Neutrophil (primary cell): ENCODE measurements around the gene LDLRAD4.

Experiments
- H3K27ac ChIP-seq: fragments of 200-600 bp; sonication (generic); 2 replicates; pipeline ENCODE4 v1.5.1; 2016; ENCODE audit warnings: mild to moderate bottlenecking, moderate library complexity
- H3K27me3 ChIP-seq: fragments of 200-600 bp; sonication (generic); 2 replicates; pipeline ENCODE4 v1.6.0; 2016; ENCODE audit warnings: mild to moderate bottlenecking
- H3K36me3 ChIP-seq: fragments of 200-600 bp; sonication (generic); 2 replicates; pipeline ENCODE4 v1.5.1; 2017
- H3K4me1 ChIP-seq, 2 experiments: fragments of 200-600 bp in 1 of 2; sonication (generic) in 1 of 2; 1 replicate in 1 of 2; 2 replicates in 1 of 2; pipeline versions ENCODE4 v1.5.1 to v1.6.1; 2013 to 2016; ENCODE audit warnings: low read depth in 1 of 2, low read length in 1 of 2, mild to moderate bottlenecking in 1 of 2, moderate library complexity in 1 of 2; ENCODE audit not compliant: control insufficient read depth in 1 of 2, insufficient read depth in 1 of 2
- H3K4me3 ChIP-seq, 2 experiments: fragments of 200-600 bp in 1 of 2; sonication (generic) in 1 of 2; 1 replicate in 1 of 2; 2 replicates in 1 of 2; pipeline ENCODE4 v1.5.1; 2013 to 2016; ENCODE audit warnings: low read depth in 1 of 2, low read length in 1 of 2, mild to moderate bottlenecking in 1 of 2, moderate library complexity in 1 of 2
- H3K9me3 ChIP-seq: fragments of 200-600 bp; sonication (generic); 2 replicates; pipeline ENCODE4 v1.5.1; 2016
- CTCF ChIP-seq: fragments of 200-600 bp; sonication (generic); IDR thresholded peaks from 2 replicates; pipeline ENCODE4 v1.5.1; 2016; ENCODE audit warnings: antibody characterized with exemption

LDLRAD4 gene

GRCh38 chr18:13229001-13229671 lies 10.6 kb downstream of the LDLRAD4 start:
- Histone ChIP-seq H3K4me3 (no peak overlapping the region), H3K36me3 (no peaks in the 10 kb centered on the region), H3K9me3 (no peaks in the 10 kb centered on the region), H3K4me1 (no peaks in the 10 kb centered on the region), H3K27ac (no peak overlapping the region), H3K27me3 (no peaks in the 10 kb centered on the region)
- no peak for TF ChIP-seq CTCF

- Histone ChIP-seq H3K27ac (no peak overlapping the region), H3K36me3 (no peaks in the 10 kb centered on the region), H3K9me3 (no peaks in the 10 kb centered on the region), H3K4me3 (no peak overlapping the region), H3K27me3 (no peaks in the 10 kb centered on the region), H3K4me1 (no peaks in the 10 kb centered on the region)
- no peak for TF ChIP-seq CTCF
Observed at GRCh38 chr18:13231151-13231550, 12.6 kb downstream of the LDLRAD4 start.

GRCh38 chr18:13232086-13232917 lies 13.7 kb downstream of the LDLRAD4 start:
- Histone ChIP-seq H3K36me3 (no peaks in the 10 kb centered on the region), H3K4me1 (no peaks in the 10 kb centered on the region), H3K27me3 (no peaks in the 10 kb centered on the region), H3K9me3 (no peaks in the 10 kb centered on the region), H3K4me3 (no peak overlapping the region), H3K27ac (no peak overlapping the region)
- no peak for TF ChIP-seq CTCF

- TF ChIP-seq CTCF = no peak
- H3K36me3 ChIP-seq = no peaks in the 10 kb centered on the region
- no peak overlapping the region for H3K4me3 ChIP-seq
- no peaks in the 10 kb centered on the region for H3K9me3 ChIP-seq
- H3K4me1 ChIP-seq = no peaks in the 10 kb centered on the region
- H3K27ac ChIP-seq = no peak overlapping the region
- no peaks in the 10 kb centered on the region for H3K27me3 ChIP-seq
Observed at GRCh38 chr18:13232971-13233786, 14.6 kb downstream of the LDLRAD4 start.
